GM12878 (cell line): ENCODE results near the gene ABCC5. TPM values are rescaled to one million over a fixed set of nuclear protein-coding genes. Genes with fewer than 3 reads are reported as not detected.

Source experiments
- ATAC-seq: fragments of 200-7000 bp; cut with Tn5 transposase; 3 replicates; pipeline ENCODE4 v1.9.1; 2020; ENCODE audit warnings: mild to moderate bottlenecking, moderate library complexity
- BruUV-seq: library from RNA; stranded (reverse); fragments of 400-500 nt; replicated peaks from 2 replicates; lab custom pipeline; 2021; lab: Mats Ljungman, UMichigan
- CTCF ChIA-PET: fragments of 300-600 bp; sonication (Branson Sonifier 250); formaldehyde crosslinking; extraction: SDS; loops from one replicate; lab custom pipeline; 2021; ENCODE audit warnings: inconsistent platforms; lab: Yijun Ruan, JAX
- POLR2A ChIA-PET: fragments of 350-600 bp; formaldehyde crosslinking; extraction: SDS; loops from one replicate; lab custom pipeline; 2021; ENCODE audit warnings: inconsistent platforms; lab: Charles Lee
- RAD21 ChIA-PET: fragments of 300-600 bp; sonication (Branson Sonifier 250); formaldehyde crosslinking; loops from one replicate; lab custom pipeline; 2023; ENCODE audit warnings: antibody characterized with exemption; ENCODE audit not compliant: unreplicated experiment; lab: Charles Lee
- SMC1A ChIA-PET: fragments of 300-600 bp; sonication (Branson Sonifier 250); formaldehyde crosslinking; loops from one replicate; lab custom pipeline; 2023; ENCODE audit not compliant: unreplicated experiment, uncharacterized antibody; lab: Charles Lee
- DNase-seq: peaks from one replicate; pipeline ENCODE4 v3.0.0-alpha.2; 2011; ENCODE audit warnings: low read depth, low spot score
- FAIRE-seq: peaks from 3 replicates; lab custom pipeline; 2011; peaks lifted over from hg19 to GRCh38; lab: Jason Lieb, UNC
- H2AFZ ChIP-seq: 2 replicates; pipeline ENCODE4 v1.6.0; 2011; ENCODE audit warnings: low read depth, low read length, control low read depth; ENCODE audit not compliant: control insufficient read depth
- H3K27ac ChIP-seq: 2 replicates; pipeline ENCODE4 v1.5.1; 2011; ENCODE audit warnings: control low read depth; ENCODE audit not compliant: control insufficient read depth, insufficient read depth
- H3K27me3 ChIP-seq, 2 experiments: replicated peaks in 1 of 2; 2 replicates each; pipeline versions ENCODE4 v1.6.0 to v1.6.1; 2011; ENCODE audit warnings: low read length in 1 of 2; ENCODE audit not compliant: control insufficient read depth in 2 of 2, insufficient read depth in 2 of 2
- H3K36me3 ChIP-seq, 2 experiments: 2 replicates each; pipeline ENCODE4 v1.5.1; 2011; ENCODE audit warnings: low read length in 1 of 2; ENCODE audit not compliant: control insufficient read depth in 2 of 2, insufficient read depth in 2 of 2
- H3K4me1 ChIP-seq: 2 replicates; pipeline ENCODE4 v1.6.1; 2011; ENCODE audit warnings: mild to moderate bottlenecking, low read length, moderate library complexity, mixed read lengths; ENCODE audit not compliant: control insufficient read depth, insufficient read depth
- H3K4me2 ChIP-seq: 2 replicates; pipeline ENCODE4 v1.6.0; 2011; ENCODE audit warnings: control low read depth; ENCODE audit not compliant: control insufficient read depth, insufficient read depth
- H3K4me3 ChIP-seq: fragments of 200-600 bp; sonication (generic); 2 replicates; pipeline ENCODE4 v1.5.1; 2016
- H3K79me2 ChIP-seq: 2 replicates; pipeline ENCODE4 v1.6.0; 2011; ENCODE audit warnings: low read length; ENCODE audit not compliant: control insufficient read depth, insufficient read depth
- H3K9ac ChIP-seq: 2 replicates; pipeline ENCODE4 v1.8.0; 2011; ENCODE audit warnings: low read length, control low read depth, mixed read lengths; ENCODE audit not compliant: control insufficient read depth, insufficient read depth
- H3K9me3 ChIP-seq: replicated peaks from 3 replicates; pipeline ENCODE4 v1.5.1; 2011; ENCODE audit warnings: mild to moderate bottlenecking, low read length; ENCODE audit not compliant: control insufficient read depth, insufficient read depth
- H4K20me1 ChIP-seq: 2 replicates; pipeline ENCODE4 v1.6.0; 2011; ENCODE audit not compliant: control insufficient read depth, insufficient read depth
- HDAC2 ChIP-seq: fragments of 200-600 bp; sonication (generic); IDR thresholded peaks from 2 replicates; pipeline ENCODE4 v1.6.1; 2017
- SREBF2 ChIP-seq: IDR thresholded peaks from 2 replicates; pipeline ENCODE4 v1.6.1; 2012; ENCODE audit warnings: mild to moderate bottlenecking, low read length
- WGBS: methylation state at CpG from one replicate; pipeline ENCODE4 v1.1.6; 2016; ENCODE audit warnings: low lambda C conversion rate; ENCODE audit not compliant: insufficient replicate concordance, insufficient coverage; ENCODE audit errors: missing lambda C conversion rate; 5-methylcytosine and 5-hydroxymethylcytosine counted together
- in situ Hi-C: fragments of 300-500 bp; cut with MboI; formaldehyde crosslinking; loops from 9 replicates; pipeline ENCODE4 v1.14.3; 2018; ENCODE audit warnings: mixed read lengths
- intact Hi-C: fragments of 100-400 bp; cut with micrococcal nuclease; formaldehyde crosslinking; loops from one replicate; pipeline ENCODE4 v1.14.2; 2022; ENCODE audit not compliant: unreplicated experiment
- polyA plus RNA-seq, 11 experiments: library from polyadenylated mRNA; depleted of rRNA in 4 of 11; unstranded in 6 of 11; stranded (reverse) in 5 of 11; fragments of >200 nt; fragmentation: Nextera tagmentation in 4 of 11; fragmentation: Illumina TruSeq in 1 of 11; extraction: Ambion mirVana in 4 of 11; extraction: Trizol in 1 of 11; gene quantifications; 1 replicate in 1 of 11; 2 replicates in 10 of 11; pipeline versions ENCODE4 v1.2.1 to v1.2.3, GENCODE V29; 2011 to 2016; ENCODE audit warnings: inconsistent platforms in 2 of 11, missing spikeins in 2 of 11, low read depth in 1 of 11
- total RNA-seq, 4 experiments: library from RNA; depleted of rRNA in 3 of 4; stranded (reverse); fragments of >200 nt in 3 of 4; fragmentation: Illumina TruSeq in 1 of 4; extraction: Trizol in 1 of 4; gene quantifications; 2 replicates each; pipeline versions ENCODE4 v1.2.1 to v1.2.3, GENCODE V29; 2013 to 2021
- TF ChIP-seq, protein P1 (sequence below): fragments of 450-650 bp; IDR thresholded peaks from 2 replicates; pipeline ENCODE4 v1.6.1; 2017; ENCODE audit warnings: mild to moderate bottlenecking, moderate library complexity
- TF ChIP-seq, protein P2 (sequence below): fragments of 450-650 bp; IDR thresholded peaks from 2 replicates; pipeline ENCODE4 v1.6.1; 2017; ENCODE audit warnings: borderline replicate concordance

Gene ABCC5
- total and polyA plus RNA-seq, 10 of the 15 experiments (the other 5 are each of a cell fraction or from before 2014, with no cell fraction given), result 6.0 to 17.8 (median 9.7) TPM

DNA sequence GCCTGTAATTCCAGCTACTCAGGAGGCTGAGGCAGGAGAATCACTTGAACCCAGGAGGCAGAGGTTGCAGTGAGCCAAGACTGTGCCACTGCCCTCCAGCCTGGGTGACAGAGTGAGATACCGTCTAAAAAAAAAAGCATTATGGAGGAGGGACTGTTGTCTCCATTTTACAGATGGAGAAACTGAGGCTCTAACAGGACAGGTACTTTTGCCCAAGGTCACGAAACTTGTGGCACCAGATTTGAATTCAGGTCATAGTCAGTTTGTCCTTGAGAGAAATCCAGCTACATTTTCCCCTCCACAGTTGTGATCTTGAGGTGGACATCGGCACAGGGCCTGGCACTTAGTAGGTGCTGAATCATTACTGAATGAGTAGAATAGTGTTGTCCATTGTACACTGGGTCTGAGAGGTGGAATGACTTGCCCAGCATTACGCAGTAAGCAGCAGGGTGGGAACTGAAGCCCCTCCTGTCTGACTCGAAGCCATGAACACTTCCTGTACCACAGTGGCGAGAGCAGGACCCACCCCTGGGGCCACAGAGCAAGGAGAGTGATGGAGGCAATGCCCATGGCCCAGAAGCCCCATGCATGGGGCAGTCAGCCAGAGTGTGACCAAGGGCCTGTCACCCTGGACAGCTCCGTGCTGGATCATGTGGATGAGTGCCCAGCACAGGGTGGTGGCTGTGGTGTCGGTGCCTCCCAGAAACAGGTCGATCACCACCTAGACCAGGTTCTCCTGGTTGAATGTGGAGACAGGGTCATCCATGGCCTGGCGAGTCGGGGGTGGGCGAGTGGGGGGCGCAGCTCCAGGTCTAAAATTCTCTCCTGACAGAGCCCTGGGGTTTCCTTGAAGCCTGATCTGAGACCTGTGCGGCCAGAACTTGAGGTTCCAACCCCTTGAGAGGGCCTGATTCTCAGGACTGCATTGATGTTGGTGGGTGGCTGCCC is 112.6 kb downstream of the ABCC5 start:
- RAD21 ChIA-PET, result interaction anchor here (1.0 to 4.6 kb wide), 5 partner anchors 10 to 346 kb away, joined by 3 to 42 read pairs (median 3); partner anchors contain the start of gene ABCC5
- Histone ChIP-seq H3K79me2 (no peaks in the 10 kb centered on the region), H3K27me3 (no peaks in the 10 kb centered on the region), H3K9ac (no peak overlapping the region), H3K27ac (no peak overlapping the region), H3K4me3 (no peak overlapping the region), H3K36me3 (no peaks in the 10 kb centered on the region), H3K4me1 (no peaks in the 10 kb centered on the region), H4K20me1 (no peaks in the 10 kb centered on the region), H3K9me3 (no peaks in the 10 kb centered on the region), H3K4me2 (no peak overlapping the region), H2AFZ (no peak overlapping the region)
- FAIRE-seq (no peak), DNase-seq (no peak), ATAC-seq (no peak)
- 36% methylated on average over 14 of the region's 14 CpGs for WGBS
- POLR2A ChIA-PET, result no interaction called here
- SMC1A ChIA-PET, result interaction anchor here (0.8 to 1.3 kb wide), 5 partner anchors 110 to 345 kb away, joined by 3 to 7 read pairs (median 5); partner anchors contain the start of gene ABCC5
- intact Hi-C loops (loop anchor here (2.0 kb wide), 1 partner anchor 112 kb away; the partner anchor contains the start of gene ABCC5), in situ Hi-C loops (no loop called here)
- no TSS peak for BruUV-seq
- CTCF ChIA-PET, result interaction anchor here (0.9 to 2.0 kb wide), 7 partner anchors 8 to 113 kb away, joined by 3 to 21 read pairs (median 5); partner anchors contain the start of gene ABCC5
- TF ChIP-seq, protein P1, sequence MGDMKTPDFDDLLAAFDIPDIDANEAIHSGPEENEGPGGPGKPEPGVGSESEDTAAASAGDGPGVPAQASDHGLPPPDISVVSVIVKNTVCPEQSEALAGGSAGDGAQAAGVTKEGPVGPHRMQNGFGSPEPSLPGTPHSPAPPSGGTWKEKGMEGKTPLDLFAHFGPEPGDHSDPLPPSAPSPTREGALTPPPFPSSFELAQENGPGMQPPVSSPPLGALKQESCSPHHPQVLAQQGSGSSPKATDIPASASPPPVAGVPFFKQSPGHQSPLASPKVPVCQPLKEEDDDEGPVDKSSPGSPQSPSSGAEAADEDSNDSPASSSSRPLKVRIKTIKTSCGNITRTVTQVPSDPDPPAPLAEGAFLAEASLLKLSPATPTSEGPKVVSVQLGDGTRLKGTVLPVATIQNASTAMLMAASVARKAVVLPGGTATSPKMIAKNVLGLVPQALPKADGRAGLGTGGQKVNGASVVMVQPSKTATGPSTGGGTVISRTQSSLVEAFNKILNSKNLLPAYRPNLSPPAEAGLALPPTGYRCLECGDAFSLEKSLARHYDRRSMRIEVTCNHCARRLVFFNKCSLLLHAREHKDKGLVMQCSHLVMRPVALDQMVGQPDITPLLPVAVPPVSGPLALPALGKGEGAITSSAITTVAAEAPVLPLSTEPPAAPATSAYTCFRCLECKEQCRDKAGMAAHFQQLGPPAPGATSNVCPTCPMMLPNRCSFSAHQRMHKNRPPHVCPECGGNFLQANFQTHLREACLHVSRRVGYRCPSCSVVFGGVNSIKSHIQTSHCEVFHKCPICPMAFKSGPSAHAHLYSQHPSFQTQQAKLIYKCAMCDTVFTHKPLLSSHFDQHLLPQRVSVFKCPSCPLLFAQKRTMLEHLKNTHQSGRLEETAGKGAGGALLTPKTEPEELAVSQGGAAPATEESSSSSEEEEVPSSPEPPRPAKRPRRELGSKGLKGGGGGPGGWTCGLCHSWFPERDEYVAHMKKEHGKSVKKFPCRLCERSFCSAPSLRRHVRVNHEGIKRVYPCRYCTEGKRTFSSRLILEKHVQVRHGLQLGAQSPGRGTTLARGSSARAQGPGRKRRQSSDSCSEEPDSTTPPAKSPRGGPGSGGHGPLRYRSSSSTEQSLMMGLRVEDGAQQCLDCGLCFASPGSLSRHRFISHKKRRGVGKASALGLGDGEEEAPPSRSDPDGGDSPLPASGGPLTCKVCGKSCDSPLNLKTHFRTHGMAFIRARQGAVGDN, result no peak
- TF ChIP-seq SREBF2 (no peak), HDAC2 (no peak)
- TF ChIP-seq, protein P2, sequence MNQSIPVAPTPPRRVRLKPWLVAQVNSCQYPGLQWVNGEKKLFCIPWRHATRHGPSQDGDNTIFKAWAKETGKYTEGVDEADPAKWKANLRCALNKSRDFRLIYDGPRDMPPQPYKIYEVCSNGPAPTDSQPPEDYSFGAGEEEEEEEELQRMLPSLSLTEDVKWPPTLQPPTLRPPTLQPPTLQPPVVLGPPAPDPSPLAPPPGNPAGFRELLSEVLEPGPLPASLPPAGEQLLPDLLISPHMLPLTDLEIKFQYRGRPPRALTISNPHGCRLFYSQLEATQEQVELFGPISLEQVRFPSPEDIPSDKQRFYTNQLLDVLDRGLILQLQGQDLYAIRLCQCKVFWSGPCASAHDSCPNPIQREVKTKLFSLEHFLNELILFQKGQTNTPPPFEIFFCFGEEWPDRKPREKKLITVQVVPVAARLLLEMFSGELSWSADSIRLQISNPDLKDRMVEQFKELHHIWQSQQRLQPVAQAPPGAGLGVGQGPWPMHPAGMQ, result no peak
